Amniotic stem cell (primary cell): ENCODE data around the gene MRPL9.
"Not testable (repeated sequence)": the region's sequence is repeated elsewhere in the genome, so short reads cannot be mapped to it uniquely, and the experiment has no call there.

Experiments used
- DNase-seq: peaks from one replicate; lab custom pipeline; 2025; lab: John Stamatoyannopoulos, UW

MRPL9 gene

DNA sequence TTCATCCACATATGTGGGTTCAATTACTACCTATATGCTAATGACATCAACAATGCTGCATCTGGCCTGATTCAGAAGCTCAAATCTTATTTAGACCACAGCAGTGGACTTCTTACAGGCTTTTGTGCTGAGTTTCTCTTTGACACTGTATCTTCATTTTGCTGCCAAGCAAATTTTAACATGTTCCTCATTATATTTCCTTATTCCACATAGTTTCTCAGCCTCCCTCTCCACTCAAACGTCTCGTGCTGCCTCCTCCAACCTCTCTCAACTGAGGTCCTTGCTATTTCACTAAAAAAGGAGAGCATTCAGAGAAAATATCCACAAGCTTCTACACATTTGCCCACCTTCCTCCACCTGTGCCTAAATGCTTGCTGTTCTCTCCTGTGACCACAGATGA is 20.5 kb upstream of the MRPL9 start:
- no peak for DNase-seq

GRCh38 chr1:151782741-151783140 is 19.4 kb upstream of the MRPL9 start:
- no peak for DNase-seq

DNA sequence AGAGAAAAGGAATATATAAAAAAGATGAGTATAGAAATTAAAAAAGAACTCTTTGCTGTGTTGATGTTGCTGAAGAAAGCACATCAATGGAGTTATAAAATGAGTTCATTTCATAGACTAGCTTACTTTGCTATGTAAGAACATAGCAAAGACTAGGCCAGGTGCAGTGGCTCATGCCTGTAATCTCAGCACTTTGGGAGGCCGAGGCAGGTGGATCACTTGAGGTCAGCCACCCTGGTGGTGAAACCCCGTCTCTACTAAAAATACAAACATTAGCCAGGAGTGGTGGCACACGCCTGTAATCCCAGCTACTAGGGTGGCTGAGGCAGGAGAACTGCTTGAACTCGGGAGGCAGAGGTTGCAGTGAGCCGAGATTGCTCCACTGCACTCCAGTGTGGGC is 18.7 kb upstream of the MRPL9 start:
- not testable (repeated sequence) for DNase-seq

DNA sequence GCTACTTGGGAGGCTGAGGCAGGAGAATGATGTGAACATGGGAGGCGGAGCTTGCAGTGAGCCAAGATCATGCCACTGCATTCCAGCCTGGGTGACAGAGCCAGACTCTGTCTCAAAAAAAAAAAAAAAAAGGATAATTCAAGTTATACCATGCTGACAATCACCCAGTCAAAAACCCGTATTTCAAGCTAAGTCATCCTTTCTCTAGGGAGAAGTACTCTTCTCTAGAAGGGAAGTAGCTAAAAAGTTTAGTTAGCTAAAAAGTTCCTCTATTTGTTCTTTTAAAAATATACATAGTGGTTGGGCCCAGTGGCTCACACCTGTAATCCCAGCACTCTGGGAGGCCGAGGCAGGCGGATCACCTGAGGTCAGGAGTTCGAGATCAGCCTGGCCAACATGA is 17.4 kb upstream of the MRPL9 start:
- DNase-seq: not testable (repeated sequence)

- DNase-seq: no peak
These were observed 16.6 kb upstream of the MRPL9 start for GRCh38 chr1:151779852-151780251.

DNA sequence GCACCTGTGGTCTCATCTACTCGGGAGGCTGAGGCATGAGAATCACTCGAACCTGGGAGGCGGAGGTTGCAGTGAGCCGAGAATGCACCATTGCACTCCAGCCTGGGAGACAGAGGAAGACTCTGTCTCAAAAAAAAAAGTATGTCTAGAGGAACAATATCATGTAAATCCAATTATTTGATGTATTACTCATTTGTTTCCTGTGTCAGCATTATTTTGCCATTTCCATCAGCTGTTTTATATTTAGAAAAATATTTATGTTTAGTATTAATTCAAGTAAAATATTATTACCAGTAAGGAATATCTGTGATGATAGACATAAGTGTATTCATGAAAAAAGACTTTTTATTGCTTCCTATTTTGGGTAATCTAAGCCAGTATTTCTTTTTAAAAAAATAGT is 14.0 kb upstream of the MRPL9 start:
- DNase-seq: no peak

DNA sequence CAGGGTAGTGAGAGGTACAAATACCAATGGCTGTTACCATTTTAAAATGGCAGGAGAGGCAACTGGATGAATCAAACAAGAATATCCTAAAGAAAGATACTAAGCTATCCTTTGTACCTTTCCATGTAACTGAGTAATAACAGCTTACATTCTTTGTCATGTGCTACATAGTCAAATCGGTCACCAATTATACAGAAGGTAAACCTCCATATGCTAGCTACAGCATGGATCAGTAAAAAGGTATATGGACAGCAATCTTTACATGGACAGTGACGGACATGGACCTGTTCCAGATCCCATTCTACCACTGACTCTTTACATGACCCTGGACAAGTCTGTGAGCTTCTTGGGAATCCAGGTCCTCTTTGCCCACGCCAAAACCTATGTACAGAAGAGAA is 13.4 kb upstream of the MRPL9 start:
- no peak for DNase-seq

GRCh38 chr1:151775894-151776664 is 12.8 kb upstream of the MRPL9 start:
- DNase-seq: no peak

- no peak for DNase-seq
These were observed 11.1 kb upstream of the MRPL9 start for GRCh38 chr1:151774256-151774922.

- peak; percentile 7 for DNase-seq
These were observed 10.4 kb upstream of the MRPL9 start for GRCh38 chr1:151773702-151774101.

GRCh38 chr1:151769270-151769669 is 6.0 kb upstream of the MRPL9 start:
- DNase-seq: not testable (repeated sequence)

GRCh38 chr1:151768351-151769066 is 5.2 kb upstream of the MRPL9 start:
- not testable (repeated sequence) for DNase-seq

DNA sequence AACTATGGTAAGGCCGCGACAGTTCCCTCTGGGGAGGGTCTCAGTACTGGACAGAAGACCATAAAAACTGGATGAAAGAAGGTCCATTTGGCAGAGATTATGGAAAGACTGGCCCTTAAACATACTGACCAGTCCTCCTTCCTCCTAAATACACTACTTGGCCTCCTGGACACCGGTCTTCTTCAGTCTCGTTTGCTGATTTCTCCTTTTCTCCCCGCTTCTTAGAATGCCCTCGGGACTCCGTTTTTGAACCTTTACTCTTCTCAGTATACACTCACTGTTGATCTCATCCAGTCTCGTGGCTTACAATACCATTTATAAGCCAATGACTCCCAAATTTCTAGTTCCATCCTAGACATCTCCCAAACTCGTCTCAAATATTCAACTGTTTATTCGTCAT is 694 bp upstream of the MRPL9 start:
- DNase-seq: no peak

- DNase-seq: no peak
These were observed 2.5 kb downstream of the MRPL9 start for GRCh38 chr1:151760597-151761385.

DNA sequence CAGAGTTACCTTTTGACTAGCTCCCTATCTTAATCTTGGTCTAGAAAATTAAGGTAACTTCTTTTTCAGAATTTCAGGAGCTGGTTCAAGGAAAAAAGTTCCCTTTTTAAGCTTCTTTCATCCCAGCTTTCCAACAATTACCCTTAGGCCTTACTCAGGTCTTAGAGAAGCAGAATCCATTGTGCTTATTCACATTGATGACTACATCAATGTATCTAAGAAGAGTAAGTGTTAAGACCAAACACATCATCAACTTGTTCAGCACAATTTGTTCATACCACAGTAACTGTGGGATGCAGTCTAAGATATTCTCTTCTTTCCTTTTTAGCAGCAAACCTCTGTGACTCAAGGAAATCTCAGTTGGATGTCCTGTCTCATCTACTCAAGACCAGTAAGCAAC is 4.1 kb downstream of the MRPL9 start:
- DNase-seq: no peak

- no peak for DNase-seq
These were observed 7.0 kb downstream of the MRPL9 start for GRCh38 chr1:151756291-151756690.

DNA sequence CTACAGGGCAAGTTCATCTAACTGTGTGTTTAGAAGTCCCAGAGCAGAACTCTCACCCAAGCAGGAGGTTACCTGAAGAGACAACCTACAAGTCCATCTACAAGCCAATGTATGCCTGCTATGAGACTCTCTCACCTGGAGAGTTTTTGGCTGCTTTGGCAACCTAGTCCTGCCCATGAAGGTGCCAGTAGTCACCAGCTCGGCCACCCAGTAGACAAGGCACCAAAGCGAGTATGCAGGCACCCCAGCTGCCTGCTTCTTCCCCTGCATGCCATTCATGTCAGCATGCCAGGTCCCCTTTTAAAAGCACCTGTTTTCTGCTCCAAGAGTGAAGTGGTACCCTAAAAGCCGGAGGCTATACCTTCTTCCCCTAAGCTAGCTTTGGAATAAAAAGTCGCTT is 21.8 kb downstream of the MRPL9 start:
- no peak for DNase-seq

DNA sequence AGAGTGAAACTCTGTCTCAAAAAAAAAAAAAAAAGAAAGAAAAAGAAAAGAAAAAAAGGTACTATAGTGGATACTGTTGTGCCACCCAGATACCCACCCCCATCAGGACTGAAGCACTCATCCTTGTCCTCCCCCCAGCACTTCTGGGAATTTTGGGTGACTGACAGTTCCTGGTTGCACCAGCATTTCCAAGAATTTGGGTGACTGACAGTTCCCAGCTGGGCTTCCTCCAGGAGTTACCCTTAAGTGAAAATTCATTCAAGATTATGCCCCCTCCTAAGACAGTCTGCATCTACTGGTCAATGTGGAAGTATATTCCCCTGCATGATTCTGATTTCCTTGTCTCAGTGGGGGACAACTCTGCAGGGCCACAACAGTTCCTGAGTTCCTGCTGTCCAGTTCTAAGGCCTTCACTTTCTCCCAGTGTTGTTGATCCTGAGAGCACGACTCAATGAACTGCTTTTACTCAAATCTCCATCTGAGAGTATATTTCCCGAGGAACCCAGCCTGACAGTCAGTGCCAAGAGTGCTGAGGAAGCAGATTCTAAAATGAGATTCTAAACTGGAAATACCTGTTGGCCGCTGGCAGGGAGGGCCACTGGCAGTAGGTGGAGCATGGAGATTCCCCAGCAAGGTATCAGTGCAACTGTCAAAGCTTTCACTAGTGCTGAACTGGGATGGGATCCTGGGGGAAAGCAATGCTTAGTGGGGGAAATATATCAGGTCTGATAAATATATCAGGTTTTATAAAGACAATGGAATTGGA is 23.5 kb downstream of the MRPL9 start:
- DNase-seq: no peak

DNA sequence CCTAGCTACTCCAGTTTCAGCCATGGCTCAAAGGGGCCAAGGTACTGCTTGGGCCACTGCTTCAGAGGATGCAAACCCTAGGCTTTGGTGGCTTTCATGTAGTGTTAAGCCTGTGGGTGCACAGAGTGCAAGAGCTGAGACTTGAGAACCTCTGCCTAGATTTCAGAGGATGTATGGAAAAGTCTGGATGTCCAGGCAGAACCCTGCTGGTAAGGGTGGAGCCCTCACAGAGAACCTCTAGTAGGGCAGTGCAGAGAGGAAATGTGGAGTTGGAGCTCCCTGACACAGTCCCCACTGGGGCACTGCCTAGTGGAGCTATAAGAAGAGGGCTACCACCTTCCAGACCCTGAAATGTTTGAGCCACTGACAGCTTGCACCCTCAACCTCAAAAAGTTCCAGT is 25.8 kb downstream of the MRPL9 start:
- DNase-seq: no peak

DNA sequence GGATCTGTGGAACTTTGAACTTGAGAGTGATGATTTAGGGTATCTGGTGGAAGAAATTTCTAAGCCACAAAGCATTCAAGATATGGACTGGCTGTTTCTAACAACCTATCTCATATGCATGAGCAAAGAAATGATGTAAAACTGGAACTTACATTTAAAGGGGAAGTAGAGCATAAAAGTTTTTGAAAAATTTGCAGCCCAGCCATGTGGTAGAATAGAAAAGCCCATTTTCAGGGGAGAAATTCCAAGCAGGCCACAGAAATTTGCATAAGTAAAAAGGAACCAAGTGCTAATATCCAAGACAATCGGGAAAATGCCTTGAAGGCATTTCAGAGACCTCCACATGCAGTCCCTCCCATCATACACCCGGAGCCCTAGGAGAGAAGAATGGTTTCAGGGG is 26.3 kb downstream of the MRPL9 start:
- DNase-seq: no peak

DNA sequence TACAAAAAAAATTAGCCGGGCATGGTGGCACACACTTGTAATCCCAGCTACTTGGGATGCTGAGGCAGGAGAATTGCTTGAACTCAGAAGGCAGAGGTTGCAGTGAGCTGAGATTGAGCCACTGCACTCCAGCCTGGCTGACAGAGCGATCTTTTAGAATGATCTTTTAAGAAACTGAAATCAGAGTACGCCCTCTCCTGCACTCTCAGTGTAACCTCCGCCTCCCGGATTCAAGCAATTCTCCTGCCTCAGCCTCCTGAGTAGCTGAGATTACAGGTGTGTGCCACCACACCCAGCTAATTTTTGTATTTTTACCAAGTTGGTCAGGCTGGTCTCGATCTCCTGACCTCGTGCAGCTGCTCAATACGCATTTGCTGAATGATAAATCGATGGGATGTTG is 29.3 kb downstream of the MRPL9 start:
- DNase-seq: not testable (repeated sequence)

DNA sequence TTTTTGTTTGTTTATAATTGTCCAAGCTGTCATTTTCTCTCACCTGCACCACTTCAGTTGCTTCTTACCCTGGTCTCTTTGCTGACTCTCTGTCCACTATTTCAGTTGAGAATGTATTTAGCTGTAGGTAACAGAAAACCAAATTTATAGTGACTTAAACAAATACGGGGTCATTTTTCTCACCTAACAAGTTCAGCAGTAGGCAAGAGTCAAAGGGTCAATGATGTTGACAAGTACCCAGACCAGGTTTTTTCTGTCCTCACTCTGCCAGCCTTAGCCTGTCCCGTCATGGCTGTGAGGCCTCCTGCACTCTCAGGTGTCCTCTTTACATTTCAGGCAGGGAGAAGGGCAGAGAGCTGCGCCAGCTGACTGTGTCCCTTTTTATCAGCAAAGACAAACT is 30.2 kb downstream of the MRPL9 start:
- no peak for DNase-seq
